ENCODE results near the gene CLDND1.

DNA sequence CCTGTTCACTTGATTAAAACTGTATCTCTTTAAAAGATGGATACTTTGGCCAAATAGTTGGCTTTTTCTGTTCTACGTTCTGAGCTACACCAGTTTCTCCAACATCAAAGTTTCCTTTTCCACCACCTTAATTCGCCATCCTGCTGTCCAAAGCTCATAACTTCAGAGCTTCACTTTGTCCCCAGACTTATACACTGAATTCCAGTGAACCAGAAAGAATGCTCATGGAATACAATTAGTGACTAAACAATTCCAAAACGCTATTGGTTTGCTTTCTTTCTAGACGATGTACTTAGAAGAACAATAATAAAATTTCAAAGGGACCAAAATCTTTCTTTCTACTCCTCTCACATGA lies 32.3 kb upstream of the CLDND1 start:
- TF ChIP-seq, protein P1, sequence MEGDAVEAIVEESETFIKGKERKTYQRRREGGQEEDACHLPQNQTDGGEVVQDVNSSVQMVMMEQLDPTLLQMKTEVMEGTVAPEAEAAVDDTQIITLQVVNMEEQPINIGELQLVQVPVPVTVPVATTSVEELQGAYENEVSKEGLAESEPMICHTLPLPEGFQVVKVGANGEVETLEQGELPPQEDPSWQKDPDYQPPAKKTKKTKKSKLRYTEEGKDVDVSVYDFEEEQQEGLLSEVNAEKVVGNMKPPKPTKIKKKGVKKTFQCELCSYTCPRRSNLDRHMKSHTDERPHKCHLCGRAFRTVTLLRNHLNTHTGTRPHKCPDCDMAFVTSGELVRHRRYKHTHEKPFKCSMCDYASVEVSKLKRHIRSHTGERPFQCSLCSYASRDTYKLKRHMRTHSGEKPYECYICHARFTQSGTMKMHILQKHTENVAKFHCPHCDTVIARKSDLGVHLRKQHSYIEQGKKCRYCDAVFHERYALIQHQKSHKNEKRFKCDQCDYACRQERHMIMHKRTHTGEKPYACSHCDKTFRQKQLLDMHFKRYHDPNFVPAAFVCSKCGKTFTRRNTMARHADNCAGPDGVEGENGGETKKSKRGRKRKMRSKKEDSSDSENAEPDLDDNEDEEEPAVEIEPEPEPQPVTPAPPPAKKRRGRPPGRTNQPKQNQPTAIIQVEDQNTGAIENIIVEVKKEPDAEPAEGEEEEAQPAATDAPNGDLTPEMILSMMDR (IDR thresholded peaks at IDR 0.05), result no peak
- TF ChIP-seq POLR2AphosphoS5 (IDR thresholded peaks at IDR 0.05; ENCODE audit: low read depth, low read length), result no peak
- TF ChIP-seq, protein P2, sequence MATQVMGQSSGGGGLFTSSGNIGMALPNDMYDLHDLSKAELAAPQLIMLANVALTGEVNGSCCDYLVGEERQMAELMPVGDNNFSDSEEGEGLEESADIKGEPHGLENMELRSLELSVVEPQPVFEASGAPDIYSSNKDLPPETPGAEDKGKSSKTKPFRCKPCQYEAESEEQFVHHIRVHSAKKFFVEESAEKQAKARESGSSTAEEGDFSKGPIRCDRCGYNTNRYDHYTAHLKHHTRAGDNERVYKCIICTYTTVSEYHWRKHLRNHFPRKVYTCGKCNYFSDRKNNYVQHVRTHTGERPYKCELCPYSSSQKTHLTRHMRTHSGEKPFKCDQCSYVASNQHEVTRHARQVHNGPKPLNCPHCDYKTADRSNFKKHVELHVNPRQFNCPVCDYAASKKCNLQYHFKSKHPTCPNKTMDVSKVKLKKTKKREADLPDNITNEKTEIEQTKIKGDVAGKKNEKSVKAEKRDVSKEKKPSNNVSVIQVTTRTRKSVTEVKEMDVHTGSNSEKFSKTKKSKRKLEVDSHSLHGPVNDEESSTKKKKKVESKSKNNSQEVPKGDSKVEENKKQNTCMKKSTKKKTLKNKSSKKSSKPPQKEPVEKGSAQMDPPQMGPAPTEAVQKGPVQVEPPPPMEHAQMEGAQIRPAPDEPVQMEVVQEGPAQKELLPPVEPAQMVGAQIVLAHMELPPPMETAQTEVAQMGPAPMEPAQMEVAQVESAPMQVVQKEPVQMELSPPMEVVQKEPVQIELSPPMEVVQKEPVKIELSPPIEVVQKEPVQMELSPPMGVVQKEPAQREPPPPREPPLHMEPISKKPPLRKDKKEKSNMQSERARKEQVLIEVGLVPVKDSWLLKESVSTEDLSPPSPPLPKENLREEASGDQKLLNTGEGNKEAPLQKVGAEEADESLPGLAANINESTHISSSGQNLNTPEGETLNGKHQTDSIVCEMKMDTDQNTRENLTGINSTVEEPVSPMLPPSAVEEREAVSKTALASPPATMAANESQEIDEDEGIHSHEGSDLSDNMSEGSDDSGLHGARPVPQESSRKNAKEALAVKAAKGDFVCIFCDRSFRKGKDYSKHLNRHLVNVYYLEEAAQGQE (IDR thresholded peaks at IDR 0.05; ENCODE audit: insufficient read depth in 1 of 2, low read depth in 2 of 2, low read length in 1 of 2), result no peak
- no peak for TF ChIP-seq SIN3A (IDR thresholded peaks at IDR 0.05; ENCODE audit: borderline replicate concordance, insufficient read depth, low read depth, low read length)
- no peak for TF ChIP-seq TCF7L2 (IDR thresholded peaks at IDR 0.05; ENCODE audit: low read depth, low read length)

Measured in Panc1 (cell line).